ENCODE results near the gene MPHOSPH6. TPM values are rescaled to one million over a fixed set of nuclear protein-coding genes. Genes with fewer than 3 reads are reported as not detected.

Gene MPHOSPH6
- total and polyA plus RNA-seq, 2 of the 8 experiments (the other 6 are each of a cell fraction or from before 2014, with no cell fraction given), result 19.7 to 32.9 TPM

- Histone ChIP-seq H3K4me2 (ENCODE audit: insufficient read depth in 1 of 2, low read depth in 2 of 2, low read length in 2 of 2) (no peak overlapping the region), H2BK12ac (ENCODE audit: low read depth, low read length) (no peak overlapping the region), H2AK5ac (ENCODE audit: low read depth, low read length) (no peak overlapping the region), H2AFZ (ENCODE audit: low read length) (no peak overlapping the region), H2BK20ac (ENCODE audit: low read length) (peak overlapping the region; percentile 75; the same call in 1 of the 2 replicates), H4K20me1 (replicated peaks in 1 of 2; ENCODE audit: control insufficient read depth in 1 of 2, insufficient read depth in 2 of 2, low read length in 2 of 2) (no peaks in the 10 kb centered on the region), H3K4me1 (replicated peaks in 1 of 4; ENCODE audit: control insufficient read depth in 3 of 4, insufficient read depth in 4 of 4, low read length in 3 of 4) (0 out of 7 replicates have a peak, but pooled peaks cover 0 to 2% (median 0%) of the 10 kb centered on the region in 4 experiments), H3K23ac (ENCODE audit: insufficient read length) (no peak overlapping the region), H3K9ac (replicated peaks in 1 of 4; ENCODE audit: extremely low read depth in 1 of 4, low read depth in 3 of 4, low read length in 3 of 4) (no peak overlapping the region), H3K56ac (replicated peaks; ENCODE audit: insufficient read length, low read depth, low read length) (no peak overlapping the region), H4K8ac (ENCODE audit: extremely low read depth, insufficient read depth, low read length) (no peak overlapping the region), H3K14ac (ENCODE audit: insufficient read length) (no peak overlapping the region), H3K4ac (replicated peaks; ENCODE audit: insufficient read length, low read depth, low read length) (no peak overlapping the region), H2BK15ac (ENCODE audit: low read length) (no peak overlapping the region), H3K79me1 (ENCODE audit: low read depth, low read length) (no peaks in the 10 kb centered on the region), H3K18ac (ENCODE audit: extremely low read depth, low read length) (no peak overlapping the region), H4K91ac (replicated peaks; ENCODE audit: insufficient read length, low read length) (no peak overlapping the region), H3K79me2 (ENCODE audit: control insufficient read depth in 1 of 2, insufficient read depth in 2 of 2, low read length in 2 of 2) (no peaks in the 10 kb centered on the region), H3K23me2 (ENCODE audit: low read depth, low read length) (no peaks in the 10 kb centered on the region), H3K27me3 (replicated peaks in 1 of 4; ENCODE audit: control insufficient read depth in 3 of 4, extremely low read depth in 1 of 4, insufficient read depth in 3 of 4, low read length in 3 of 4) (no peaks in the 10 kb centered on the region), H2BK120ac (replicated peaks; ENCODE audit: low read depth, low read length) (no peak overlapping the region), H2BK5ac (ENCODE audit: low read depth, low read length) (no peak overlapping the region), H3K27ac (ENCODE audit: low read depth, low read length) (no peak overlapping the region), H3K9me3 (ENCODE audit: insufficient read depth in 2 of 2, low read depth in 1 of 2, low read length in 1 of 2) (no peaks in the 10 kb centered on the region), H4K5ac (ENCODE audit: insufficient read length, low read depth, low read length) (no peak overlapping the region), H3K4me3 (ENCODE audit: extremely low read depth in 1 of 4, insufficient read depth in 2 of 4, low read depth in 3 of 4, low read length in 4 of 4) (no peak overlapping the region), H3K36me3 (ENCODE audit: control insufficient read depth in 2 of 4, insufficient read depth in 4 of 4, low read length in 3 of 4) (no peaks in the 10 kb centered on the region)
- TF ChIP-seq USF2 (IDR thresholded peaks at IDR 0.05; ENCODE audit: low read length) (no peak), CEBPB (IDR thresholded peaks at IDR 0.05; ENCODE audit: low read depth, low read length) (0 out of 2 replicates have a peak, but pooled peaks have one; percentile 39), NANOG (IDR thresholded peaks at IDR 0.05; ENCODE audit: insufficient read depth, low read depth, low read length, poor library complexity, severe bottlenecking) (no peak)
- DNase-seq (ENCODE audit: low read depth in 1 of 2, low spot score in 2 of 2) (no peak), FAIRE-seq (no peak)
- CTCF ChIA-PET (ENCODE audit: partially characterized antibody), result no interaction called here
- 86% methylated on average over 1 of the region's 1 CpG; no CpG with 5 or more reads in 1 of the 2 experiments for WGBS, 2 experiments (ENCODE audit: extremely low coverage in 1 of 2, insufficient coverage in 1 of 2, insufficient read length in 1 of 2, insufficient replicate concordance in 2 of 2, low coverage in 1 of 2, low lambda C conversion rate in 2 of 2, missing lambda C conversion rate in 1 of 2)
- POLR2A ChIA-PET (ENCODE audit: partially characterized antibody), result interaction anchor here (2.1 kb wide), 1 partner anchor 13 kb away, joined by 8 read pairs; the partner anchor contains the start of gene MPHOSPH6
These were observed 13.0 kb upstream of the MPHOSPH6 start for GRCh38 chr16:82183004-82183397.

Data from H1 (cell line).